WTC11 (cell line): ENCODE data around the gene NDRG4. TPM values are rescaled to one million over a fixed set of nuclear protein-coding genes. Genes with fewer than 3 reads are reported as not detected.

ENCODE experiments used
- ATAC-seq: fragments of 200-7000 bp; cut with Tn5 transposase; 2 replicates; pipeline ENCODE4 v1.10.0; 2021; ENCODE audit warnings: mild to moderate bottlenecking, moderate library complexity
- CTCF ChIA-PET: fragments of 300-600 bp; sonication (Branson Sonifier 250); formaldehyde crosslinking; loops from one replicate; lab custom pipeline; 2021; ENCODE audit warnings: antibody characterized with exemption; lab: Charles Lee
- POLR2A ChIA-PET: fragments of 350-600 bp; sonication (Branson Sonifier 250); formaldehyde crosslinking; loops from one replicate; lab custom pipeline; 2021; ENCODE audit warnings: antibody characterized with exemption; lab: Charles Lee
- DNase-seq: peaks from one replicate; pipeline ENCODE4 v3.0.0; 2021; ENCODE audit warnings: low spot score
- H3K27ac Mint-ChIP-seq: 2 replicates; pipeline ENCODE4 v1.8.0; 2021; ENCODE audit warnings: mixed read lengths
- H3K27me3 Mint-ChIP-seq: 2 replicates; pipeline ENCODE4 v1.8.0; 2021; ENCODE audit warnings: low read depth, mild to moderate bottlenecking, moderate library complexity, mixed read lengths
- H3K36me3 Mint-ChIP-seq: 2 replicates; pipeline ENCODE4 v1.8.0; 2021; ENCODE audit warnings: mixed read lengths
- H3K4me1 Mint-ChIP-seq: 2 replicates; pipeline ENCODE4 v1.8.0; 2022; ENCODE audit warnings: mixed read lengths
- H3K4me3 Mint-ChIP-seq: 2 replicates; pipeline ENCODE4 v1.8.0; 2021; ENCODE audit warnings: mild to moderate bottlenecking, moderate library complexity, mixed read lengths
- H3K9me3 Mint-ChIP-seq: 2 replicates; pipeline ENCODE4 v1.8.0; 2021; ENCODE audit warnings: mixed read lengths
- CREB1 ChIP-seq: sonication (generic); formaldehyde crosslinking; IDR thresholded peaks from 2 replicates; pipeline ENCODE4 v1.8.0; 2023; ENCODE audit warnings: mild to moderate bottlenecking, missing genetic modification reagents
- HMGA2 ChIP-seq: fragments of 250-450 bp; sonication (Bioruptor Pico); IDR thresholded peaks from 2 replicates; pipeline ENCODE4 v1.4.0; 2021; ENCODE audit warnings: mild to moderate bottlenecking, moderate library complexity
- NFATC4 ChIP-seq: fragments of 250-450 bp; sonication (Bioruptor Pico); IDR thresholded peaks from 2 replicates; pipeline ENCODE4 v1.9.0; 2021; ENCODE audit warnings: mild to moderate bottlenecking
- NFE2L1 ChIP-seq: sonication (generic); formaldehyde crosslinking; IDR thresholded peaks from 2 replicates; pipeline ENCODE4 v1.8.1; 2023; ENCODE audit warnings: missing genetic modification reagents
- NFYB ChIP-seq: sonication (generic); formaldehyde crosslinking; conservative IDR thresholded peaks from 2 replicates; pipeline ENCODE4 v1.8.0; 2022; ENCODE audit warnings: low read depth, missing genetic modification reagents
- TCF7 ChIP-seq: sonication (generic); formaldehyde crosslinking; IDR thresholded peaks from 2 replicates; pipeline ENCODE4 v1.8.0; 2022; ENCODE audit warnings: mild to moderate bottlenecking, low read depth, missing genetic modification reagents, moderate library complexity
- TP53 ChIP-seq: sonication (generic); formaldehyde crosslinking; IDR thresholded peaks from 2 replicates; pipeline ENCODE4 v1.8.1; 2023; ENCODE audit warnings: mild to moderate bottlenecking, missing genetic modification reagents
- ZNF121 ChIP-seq: sonication (generic); formaldehyde crosslinking; IDR thresholded peaks from 2 replicates; pipeline ENCODE4 v1.8.0; 2023; ENCODE audit warnings: missing genetic modification reagents
- ZNF423 ChIP-seq: fragments of 250-450 bp; sonication (Bioruptor Pico); IDR thresholded peaks from 2 replicates; pipeline ENCODE4 v2.1.2; 2022; ENCODE audit warnings: mild to moderate bottlenecking, moderate library complexity
- total RNA-seq: library from RNA; stranded (reverse); gene quantifications from 3 replicates; pipeline ENCODE4 v1.2.3, GENCODE V29; 2021
- TF ChIP-seq, protein P1 (sequence below): sonication (generic); formaldehyde crosslinking; IDR thresholded peaks from 2 replicates; pipeline ENCODE4 v1.8.1; 2022; ENCODE audit warnings: missing genetic modification reagents, borderline replicate concordance
- TF ChIP-seq, protein P2 (sequence below): sonication (generic); formaldehyde crosslinking; IDR thresholded peaks from 2 replicates; pipeline ENCODE4 v1.8.1; 2022; ENCODE audit warnings: mild to moderate bottlenecking, moderate library complexity, missing genetic modification reagents
- TF ChIP-seq, protein P3 (sequence below): fragments of 250-450 bp; sonication (Bioruptor Pico); IDR thresholded peaks from 2 replicates; pipeline ENCODE4 v1.9.0; 2021; ENCODE audit warnings: mild to moderate bottlenecking, borderline replicate concordance
- TF ChIP-seq, protein P4 (sequence below): sonication (generic); formaldehyde crosslinking; IDR thresholded peaks from 2 replicates; pipeline ENCODE4 v1.8.1; 2023; ENCODE audit warnings: mild to moderate bottlenecking, missing genetic modification reagents, borderline replicate concordance
- TF ChIP-seq, protein P5 (sequence below): fragments of 200-600 bp; IDR thresholded peaks from 2 replicates; pipeline ENCODE4 v1.8.0; 2022; ENCODE audit warnings: antibody characterized with exemption
- TF ChIP-seq, protein P6 (sequence below): sonication (generic); formaldehyde crosslinking; IDR thresholded peaks from 2 replicates; pipeline ENCODE4 v1.8.0; 2023; ENCODE audit warnings: mild to moderate bottlenecking, missing genetic modification reagents

The NDRG4 gene
- total RNA-seq, 1 experiment from 2014 or later, result 20.5 TPM

GRCh38 chr16:58478427-58478826 is 21.5 kb upstream of the NDRG4 start:
- H3K9me3 Mint-ChIP-seq, result no peaks in the 10 kb centered on the region
- ATAC-seq (no peak), DNase-seq (no peak)
- no peaks in the 10 kb centered on the region for H3K36me3 Mint-ChIP-seq
- H3K4me3 Mint-ChIP-seq, result no peak overlapping the region
- TF ChIP-seq NFATC4 (CRISPR knock-in tag), result no peak
- no peak for TF ChIP-seq NFE2L1
- TF ChIP-seq TCF7 (CRISPR knock-in tag), result no peak
- TF ChIP-seq, protein P1, sequence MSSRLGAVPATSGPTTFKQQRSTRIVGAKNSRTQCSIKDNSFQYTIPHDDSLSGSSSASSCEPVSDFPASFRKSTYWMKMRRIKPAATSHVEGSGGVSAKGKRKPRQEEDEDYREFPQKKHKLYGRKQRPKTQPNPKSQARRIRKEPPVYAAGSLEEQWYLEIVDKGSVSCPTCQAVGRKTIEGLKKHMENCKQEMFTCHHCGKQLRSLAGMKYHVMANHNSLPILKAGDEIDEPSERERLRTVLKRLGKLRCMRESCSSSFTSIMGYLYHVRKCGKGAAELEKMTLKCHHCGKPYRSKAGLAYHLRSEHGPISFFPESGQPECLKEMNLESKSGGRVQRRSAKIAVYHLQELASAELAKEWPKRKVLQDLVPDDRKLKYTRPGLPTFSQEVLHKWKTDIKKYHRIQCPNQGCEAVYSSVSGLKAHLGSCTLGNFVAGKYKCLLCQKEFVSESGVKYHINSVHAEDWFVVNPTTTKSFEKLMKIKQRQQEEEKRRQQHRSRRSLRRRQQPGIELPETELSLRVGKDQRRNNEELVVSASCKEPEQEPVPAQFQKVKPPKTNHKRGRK (CRISPR knock-in tag), result no peak
- TF ChIP-seq, protein P2, sequence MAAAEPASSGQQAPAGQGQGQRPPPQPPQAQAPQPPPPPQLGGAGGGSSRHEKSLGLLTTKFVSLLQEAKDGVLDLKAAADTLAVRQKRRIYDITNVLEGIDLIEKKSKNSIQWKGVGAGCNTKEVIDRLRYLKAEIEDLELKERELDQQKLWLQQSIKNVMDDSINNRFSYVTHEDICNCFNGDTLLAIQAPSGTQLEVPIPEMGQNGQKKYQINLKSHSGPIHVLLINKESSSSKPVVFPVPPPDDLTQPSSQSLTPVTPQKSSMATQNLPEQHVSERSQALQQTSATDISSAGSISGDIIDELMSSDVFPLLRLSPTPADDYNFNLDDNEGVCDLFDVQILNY (CRISPR knock-in tag), result no peak
- no peak for TF ChIP-seq HMGA2 (CRISPR knock-in tag)
- TF ChIP-seq, protein P3, sequence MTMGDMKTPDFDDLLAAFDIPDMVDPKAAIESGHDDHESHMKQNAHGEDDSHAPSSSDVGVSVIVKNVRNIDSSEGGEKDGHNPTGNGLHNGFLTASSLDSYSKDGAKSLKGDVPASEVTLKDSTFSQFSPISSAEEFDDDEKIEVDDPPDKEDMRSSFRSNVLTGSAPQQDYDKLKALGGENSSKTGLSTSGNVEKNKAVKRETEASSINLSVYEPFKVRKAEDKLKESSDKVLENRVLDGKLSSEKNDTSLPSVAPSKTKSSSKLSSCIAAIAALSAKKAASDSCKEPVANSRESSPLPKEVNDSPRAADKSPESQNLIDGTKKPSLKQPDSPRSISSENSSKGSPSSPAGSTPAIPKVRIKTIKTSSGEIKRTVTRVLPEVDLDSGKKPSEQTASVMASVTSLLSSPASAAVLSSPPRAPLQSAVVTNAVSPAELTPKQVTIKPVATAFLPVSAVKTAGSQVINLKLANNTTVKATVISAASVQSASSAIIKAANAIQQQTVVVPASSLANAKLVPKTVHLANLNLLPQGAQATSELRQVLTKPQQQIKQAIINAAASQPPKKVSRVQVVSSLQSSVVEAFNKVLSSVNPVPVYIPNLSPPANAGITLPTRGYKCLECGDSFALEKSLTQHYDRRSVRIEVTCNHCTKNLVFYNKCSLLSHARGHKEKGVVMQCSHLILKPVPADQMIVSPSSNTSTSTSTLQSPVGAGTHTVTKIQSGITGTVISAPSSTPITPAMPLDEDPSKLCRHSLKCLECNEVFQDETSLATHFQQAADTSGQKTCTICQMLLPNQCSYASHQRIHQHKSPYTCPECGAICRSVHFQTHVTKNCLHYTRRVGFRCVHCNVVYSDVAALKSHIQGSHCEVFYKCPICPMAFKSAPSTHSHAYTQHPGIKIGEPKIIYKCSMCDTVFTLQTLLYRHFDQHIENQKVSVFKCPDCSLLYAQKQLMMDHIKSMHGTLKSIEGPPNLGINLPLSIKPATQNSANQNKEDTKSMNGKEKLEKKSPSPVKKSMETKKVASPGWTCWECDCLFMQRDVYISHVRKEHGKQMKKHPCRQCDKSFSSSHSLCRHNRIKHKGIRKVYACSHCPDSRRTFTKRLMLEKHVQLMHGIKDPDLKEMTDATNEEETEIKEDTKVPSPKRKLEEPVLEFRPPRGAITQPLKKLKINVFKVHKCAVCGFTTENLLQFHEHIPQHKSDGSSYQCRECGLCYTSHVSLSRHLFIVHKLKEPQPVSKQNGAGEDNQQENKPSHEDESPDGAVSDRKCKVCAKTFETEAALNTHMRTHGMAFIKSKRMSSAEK, result no peak
- TF ChIP-seq, protein P4, sequence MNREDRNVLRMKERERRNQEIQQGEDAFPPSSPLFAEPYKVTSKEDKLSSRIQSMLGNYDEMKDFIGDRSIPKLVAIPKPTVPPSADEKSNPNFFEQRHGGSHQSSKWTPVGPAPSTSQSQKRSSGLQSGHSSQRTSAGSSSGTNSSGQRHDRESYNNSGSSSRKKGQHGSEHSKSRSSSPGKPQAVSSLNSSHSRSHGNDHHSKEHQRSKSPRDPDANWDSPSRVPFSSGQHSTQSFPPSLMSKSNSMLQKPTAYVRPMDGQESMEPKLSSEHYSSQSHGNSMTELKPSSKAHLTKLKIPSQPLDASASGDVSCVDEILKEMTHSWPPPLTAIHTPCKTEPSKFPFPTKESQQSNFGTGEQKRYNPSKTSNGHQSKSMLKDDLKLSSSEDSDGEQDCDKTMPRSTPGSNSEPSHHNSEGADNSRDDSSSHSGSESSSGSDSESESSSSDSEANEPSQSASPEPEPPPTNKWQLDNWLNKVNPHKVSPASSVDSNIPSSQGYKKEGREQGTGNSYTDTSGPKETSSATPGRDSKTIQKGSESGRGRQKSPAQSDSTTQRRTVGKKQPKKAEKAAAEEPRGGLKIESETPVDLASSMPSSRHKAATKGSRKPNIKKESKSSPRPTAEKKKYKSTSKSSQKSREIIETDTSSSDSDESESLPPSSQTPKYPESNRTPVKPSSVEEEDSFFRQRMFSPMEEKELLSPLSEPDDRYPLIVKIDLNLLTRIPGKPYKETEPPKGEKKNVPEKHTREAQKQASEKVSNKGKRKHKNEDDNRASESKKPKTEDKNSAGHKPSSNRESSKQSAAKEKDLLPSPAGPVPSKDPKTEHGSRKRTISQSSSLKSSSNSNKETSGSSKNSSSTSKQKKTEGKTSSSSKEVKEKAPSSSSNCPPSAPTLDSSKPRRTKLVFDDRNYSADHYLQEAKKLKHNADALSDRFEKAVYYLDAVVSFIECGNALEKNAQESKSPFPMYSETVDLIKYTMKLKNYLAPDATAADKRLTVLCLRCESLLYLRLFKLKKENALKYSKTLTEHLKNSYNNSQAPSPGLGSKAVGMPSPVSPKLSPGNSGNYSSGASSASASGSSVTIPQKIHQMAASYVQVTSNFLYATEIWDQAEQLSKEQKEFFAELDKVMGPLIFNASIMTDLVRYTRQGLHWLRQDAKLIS (CRISPR knock-in tag), result no peak
- TF ChIP-seq CREB1 (CRISPR knock-in tag), result no peak
- H3K27ac Mint-ChIP-seq, result no peak overlapping the region
- ChIA-PET CTCF (interaction anchor here (0.9 kb wide), 1 partner anchor 17 kb away, joined by 3 read pairs; no protein-coding TSS in a partner anchor), POLR2A (no interaction called here)
- H3K27me3 Mint-ChIP-seq, result peaks cover 2% of the 10 kb centered on the region; the same call in 1 of the 2 replicates
- H3K4me1 Mint-ChIP-seq, result peaks cover 13% of the 10 kb centered on the region

DNA sequence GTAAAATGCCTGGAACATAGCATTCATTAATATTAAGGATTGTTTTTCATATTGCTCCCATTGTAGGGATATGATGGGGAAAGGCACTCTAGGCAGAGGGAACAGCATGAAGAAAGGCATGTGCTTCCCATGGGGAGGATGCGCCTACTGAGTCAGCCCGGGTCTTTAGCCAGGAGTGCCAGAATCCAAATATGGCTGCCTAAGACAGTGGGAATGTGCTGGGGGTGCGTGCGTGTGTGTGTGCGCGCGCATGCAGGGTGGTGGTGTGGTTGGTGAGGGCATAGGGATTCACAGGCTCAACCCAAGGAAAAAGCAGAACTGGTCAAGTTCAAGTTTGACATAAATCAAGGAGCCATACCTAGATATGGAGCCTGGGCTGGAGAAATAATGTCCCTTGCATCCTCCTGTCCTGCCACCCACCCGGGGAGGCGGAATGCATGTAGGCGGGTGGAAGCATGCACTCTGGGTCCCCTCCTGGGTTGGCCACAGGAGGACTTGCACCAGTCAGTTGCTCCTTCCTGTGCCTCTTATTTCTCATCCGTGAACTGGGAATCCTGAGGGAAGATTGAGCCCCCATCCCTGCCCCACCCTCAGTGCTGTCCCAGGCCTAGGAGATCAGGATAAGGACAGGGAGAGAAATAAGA is 18.6 kb upstream of the NDRG4 start:
- Mint-ChIP-seq H3K27me3 (no peaks in the 10 kb centered on the region), H3K36me3 (no peaks in the 10 kb centered on the region), H3K9me3 (no peaks in the 10 kb centered on the region), H3K4me3 (no peak overlapping the region), H3K27ac (no peak overlapping the region), H3K4me1 (0 out of 2 replicates have a peak, but pooled peaks cover 3% of the 10 kb centered on the region)
- ChIA-PET CTCF (no interaction called here), POLR2A (no interaction called here)
- ATAC-seq (no peak), DNase-seq (no peak)
- no peak for TF ChIP-seq NFYB (CRISPR knock-in tag)
- TF ChIP-seq, protein P2 (CRISPR knock-in tag), result no peak
- TF ChIP-seq, protein P5, sequence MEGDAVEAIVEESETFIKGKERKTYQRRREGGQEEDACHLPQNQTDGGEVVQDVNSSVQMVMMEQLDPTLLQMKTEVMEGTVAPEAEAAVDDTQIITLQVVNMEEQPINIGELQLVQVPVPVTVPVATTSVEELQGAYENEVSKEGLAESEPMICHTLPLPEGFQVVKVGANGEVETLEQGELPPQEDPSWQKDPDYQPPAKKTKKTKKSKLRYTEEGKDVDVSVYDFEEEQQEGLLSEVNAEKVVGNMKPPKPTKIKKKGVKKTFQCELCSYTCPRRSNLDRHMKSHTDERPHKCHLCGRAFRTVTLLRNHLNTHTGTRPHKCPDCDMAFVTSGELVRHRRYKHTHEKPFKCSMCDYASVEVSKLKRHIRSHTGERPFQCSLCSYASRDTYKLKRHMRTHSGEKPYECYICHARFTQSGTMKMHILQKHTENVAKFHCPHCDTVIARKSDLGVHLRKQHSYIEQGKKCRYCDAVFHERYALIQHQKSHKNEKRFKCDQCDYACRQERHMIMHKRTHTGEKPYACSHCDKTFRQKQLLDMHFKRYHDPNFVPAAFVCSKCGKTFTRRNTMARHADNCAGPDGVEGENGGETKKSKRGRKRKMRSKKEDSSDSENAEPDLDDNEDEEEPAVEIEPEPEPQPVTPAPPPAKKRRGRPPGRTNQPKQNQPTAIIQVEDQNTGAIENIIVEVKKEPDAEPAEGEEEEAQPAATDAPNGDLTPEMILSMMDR, result no peak
- TF ChIP-seq, protein P6, sequence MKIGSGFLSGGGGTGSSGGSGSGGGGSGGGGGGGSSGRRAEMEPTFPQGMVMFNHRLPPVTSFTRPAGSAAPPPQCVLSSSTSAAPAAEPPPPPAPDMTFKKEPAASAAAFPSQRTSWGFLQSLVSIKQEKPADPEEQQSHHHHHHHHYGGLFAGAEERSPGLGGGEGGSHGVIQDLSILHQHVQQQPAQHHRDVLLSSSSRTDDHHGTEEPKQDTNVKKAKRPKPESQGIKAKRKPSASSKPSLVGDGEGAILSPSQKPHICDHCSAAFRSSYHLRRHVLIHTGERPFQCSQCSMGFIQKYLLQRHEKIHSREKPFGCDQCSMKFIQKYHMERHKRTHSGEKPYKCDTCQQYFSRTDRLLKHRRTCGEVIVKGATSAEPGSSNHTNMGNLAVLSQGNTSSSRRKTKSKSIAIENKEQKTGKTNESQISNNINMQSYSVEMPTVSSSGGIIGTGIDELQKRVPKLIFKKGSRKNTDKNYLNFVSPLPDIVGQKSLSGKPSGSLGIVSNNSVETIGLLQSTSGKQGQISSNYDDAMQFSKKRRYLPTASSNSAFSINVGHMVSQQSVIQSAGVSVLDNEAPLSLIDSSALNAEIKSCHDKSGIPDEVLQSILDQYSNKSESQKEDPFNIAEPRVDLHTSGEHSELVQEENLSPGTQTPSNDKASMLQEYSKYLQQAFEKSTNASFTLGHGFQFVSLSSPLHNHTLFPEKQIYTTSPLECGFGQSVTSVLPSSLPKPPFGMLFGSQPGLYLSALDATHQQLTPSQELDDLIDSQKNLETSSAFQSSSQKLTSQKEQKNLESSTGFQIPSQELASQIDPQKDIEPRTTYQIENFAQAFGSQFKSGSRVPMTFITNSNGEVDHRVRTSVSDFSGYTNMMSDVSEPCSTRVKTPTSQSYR (CRISPR knock-in tag), result no peak
- TF ChIP-seq, protein P1 (CRISPR knock-in tag), result no peak
- TF ChIP-seq ZNF121, result no peak
- TF ChIP-seq TP53 (CRISPR knock-in tag), result no peak
- TF ChIP-seq ZNF423, result no peak
- no peak for TF ChIP-seq NFE2L1
